Glomerular visceral epithelial cell (primary cell): ENCODE measurements around the gene ITM2C.

Source experiments
- DNase-seq: peaks from one replicate; pipeline ENCODE4 v3.0.0-alpha.2; 2016; ENCODE audit errors: extremely low spot score

ITM2C gene

DNA sequence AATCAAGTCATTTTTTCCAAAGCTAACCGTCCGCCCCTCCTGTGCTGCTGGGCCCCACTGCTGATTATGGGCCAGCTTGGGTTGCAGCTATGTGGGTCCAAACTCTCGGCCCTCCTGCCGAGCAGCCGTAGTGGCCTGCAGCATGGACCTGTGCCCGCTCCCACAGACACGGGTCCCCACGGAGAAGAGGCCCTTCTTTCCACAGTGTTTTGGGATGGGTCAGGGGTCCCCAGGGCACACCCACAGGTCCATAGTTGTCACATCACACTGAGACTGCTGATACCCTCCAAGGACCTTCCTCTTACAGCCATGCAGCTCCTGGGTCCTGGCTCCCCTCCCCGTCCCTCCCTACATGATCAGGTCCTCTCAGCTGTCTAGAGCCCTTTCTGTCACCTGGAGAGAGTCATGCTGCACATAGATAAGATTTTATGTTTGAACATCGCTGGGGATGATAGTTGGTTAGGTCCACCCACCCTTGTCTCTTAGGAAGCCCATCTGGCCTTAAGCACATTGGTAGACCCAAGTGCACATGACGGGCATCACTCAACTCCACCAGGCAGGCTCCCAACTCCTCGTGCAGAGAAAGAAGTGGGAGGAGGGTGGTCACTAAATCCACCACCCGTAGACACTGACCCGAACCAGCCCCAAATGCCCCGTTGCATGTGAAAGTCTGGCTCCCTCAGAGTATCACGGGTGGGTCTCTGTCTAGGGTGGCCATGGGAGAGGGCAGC, 42.8 kb downstream of the ITM2C start:
- DNase-seq = no peak

DNA sequence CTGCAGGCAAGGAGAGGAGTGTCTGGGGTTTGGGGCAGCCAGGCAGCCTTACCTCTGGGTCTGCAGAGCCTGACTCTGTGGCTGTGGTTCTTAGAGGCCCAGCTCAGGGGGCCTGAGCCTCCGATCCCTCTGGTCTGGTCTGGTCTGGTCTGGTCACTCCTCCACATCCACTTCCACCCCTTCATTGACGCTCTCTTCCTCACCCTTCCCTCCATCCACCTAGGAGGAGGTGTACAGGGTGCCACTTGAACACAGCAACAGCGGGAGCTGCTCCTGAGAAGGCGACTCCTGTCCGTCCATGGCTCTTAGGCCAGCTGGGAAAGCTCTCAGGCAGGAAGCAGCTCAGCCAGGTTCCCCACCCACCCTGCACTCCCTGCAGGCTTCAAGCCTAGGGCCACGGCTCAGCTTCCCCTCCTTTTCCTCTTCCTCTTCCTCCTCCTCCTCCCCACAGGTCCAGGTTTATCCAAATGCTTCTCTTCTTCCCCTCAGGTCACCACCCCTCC, 43.4 kb downstream of the ITM2C start:
- DNase-seq = no peak

DNA sequence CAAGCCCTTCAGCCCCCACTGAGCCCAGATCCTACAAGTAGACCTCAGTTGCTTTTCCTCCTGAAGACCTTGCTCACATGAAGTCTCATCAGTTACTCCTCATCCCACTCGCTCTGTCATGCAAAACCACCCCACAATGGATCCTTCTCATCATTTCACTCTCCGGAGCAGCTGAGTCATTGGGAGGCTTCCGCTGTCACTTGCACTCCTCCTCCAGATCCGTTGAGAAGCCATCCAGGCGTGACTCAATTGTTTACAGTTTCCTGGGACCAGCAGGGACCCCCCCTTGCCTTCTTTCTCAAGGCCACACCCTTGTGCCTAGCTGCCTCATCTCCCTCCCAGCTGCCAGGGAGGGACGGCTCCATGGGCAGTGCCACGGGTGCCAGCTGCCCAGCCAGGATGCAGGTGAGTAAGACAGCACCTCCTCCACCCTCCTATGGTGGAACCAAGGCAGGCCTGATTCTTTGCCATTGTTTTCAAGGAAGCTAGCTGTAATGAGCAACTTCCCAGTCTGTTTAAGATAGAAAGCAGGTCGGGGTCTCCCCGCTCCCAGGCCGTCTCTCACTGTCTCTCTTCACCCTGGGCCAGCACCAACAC, 44.0 kb downstream of the ITM2C start:
- DNase-seq = peak; percentile 93

GRCh38 chr2:230909841-230910545, 45.3 kb downstream of the ITM2C start:
- DNase-seq = no peak

DNA sequence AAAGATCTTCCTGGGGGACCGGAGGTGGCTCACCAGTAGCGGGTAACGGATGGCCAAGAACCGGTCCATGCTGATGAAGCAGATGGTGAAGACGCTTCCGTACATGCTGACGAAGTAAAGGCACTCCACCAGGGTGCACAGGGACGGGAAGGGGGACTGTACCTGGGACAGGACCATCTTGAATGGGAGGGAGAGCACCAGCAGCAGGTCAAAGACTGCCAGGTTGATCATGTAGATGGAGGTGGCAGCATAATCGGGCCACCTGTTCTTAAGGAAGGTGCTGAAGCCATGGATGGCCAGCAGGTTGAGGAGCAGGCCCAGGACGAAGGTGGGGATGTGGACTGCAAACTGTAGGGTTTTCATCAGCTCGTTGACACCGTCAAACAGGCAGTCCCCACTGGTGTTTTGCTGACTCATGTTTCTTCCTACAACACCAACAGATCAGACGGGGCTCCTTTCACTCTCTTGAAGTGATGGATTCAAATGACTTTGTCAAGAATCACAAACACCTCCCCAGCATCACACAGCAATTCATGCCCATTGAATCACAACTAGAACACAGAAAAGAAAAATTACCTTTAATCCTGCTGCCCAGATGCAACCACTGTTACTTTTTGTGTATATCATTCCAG, 45.9 kb downstream of the ITM2C start:
- no peak for DNase-seq

GRCh38 chr2:230912046-230912445, 47.3 kb downstream of the ITM2C start:
- no peak for DNase-seq

DNA sequence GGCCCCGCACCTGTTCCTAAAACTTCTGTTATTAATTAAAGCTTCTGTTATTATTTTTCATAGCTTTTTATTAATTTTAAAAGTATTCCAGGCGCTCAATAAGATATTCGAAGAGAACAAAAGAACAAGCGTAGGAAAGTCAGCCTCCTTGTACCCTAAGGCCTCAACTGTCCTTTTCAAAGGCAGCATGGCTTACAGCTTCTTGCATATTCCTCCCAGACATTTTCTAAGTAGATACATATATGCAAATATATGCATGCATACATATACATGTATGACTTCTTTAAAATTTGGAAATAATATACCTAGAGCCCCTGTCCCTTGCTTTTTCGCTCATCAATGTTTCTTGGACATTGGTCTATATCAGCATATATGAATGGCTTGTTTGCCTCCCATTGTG, 48.0 kb downstream of the ITM2C start:
- DNase-seq = no peak

DNA sequence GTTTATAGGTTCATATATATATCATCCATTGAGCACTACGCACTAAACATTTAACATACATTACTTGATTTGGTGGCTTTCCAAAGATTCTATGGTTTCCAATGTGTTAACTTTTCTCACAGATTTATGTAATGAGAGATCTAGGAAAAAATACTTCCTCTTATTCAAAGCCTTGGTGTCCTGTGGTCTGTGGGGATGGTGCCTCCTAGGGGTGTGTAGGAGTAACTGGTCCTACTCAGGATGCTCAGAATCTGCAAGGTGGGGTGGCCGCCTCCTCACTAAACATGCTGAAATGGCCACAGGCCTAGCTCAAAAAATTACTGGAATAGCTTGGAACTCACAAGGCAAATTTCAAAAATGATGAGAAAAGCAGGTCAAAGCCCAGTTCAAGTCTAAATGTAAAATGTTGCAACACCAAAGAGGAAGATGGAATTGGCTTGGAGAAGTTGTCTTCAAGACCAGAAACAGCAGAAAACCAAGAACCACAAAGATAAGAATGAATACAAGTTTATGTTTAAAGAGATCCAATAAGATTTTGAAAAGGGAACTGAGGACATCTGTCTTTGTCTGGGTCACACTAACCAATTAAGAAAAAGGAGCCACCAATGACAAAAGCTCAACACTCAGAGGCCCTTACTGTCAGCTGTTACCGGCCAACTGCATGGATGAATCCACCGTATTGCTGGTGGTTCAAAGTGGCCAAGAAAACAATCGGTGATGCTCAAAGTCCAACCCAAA, 48.8 kb downstream of the ITM2C start:
- DNase-seq = no peak

GRCh38 chr2:230914886-230915285, 50.1 kb downstream of the ITM2C start:
- DNase-seq = no peak

DNA sequence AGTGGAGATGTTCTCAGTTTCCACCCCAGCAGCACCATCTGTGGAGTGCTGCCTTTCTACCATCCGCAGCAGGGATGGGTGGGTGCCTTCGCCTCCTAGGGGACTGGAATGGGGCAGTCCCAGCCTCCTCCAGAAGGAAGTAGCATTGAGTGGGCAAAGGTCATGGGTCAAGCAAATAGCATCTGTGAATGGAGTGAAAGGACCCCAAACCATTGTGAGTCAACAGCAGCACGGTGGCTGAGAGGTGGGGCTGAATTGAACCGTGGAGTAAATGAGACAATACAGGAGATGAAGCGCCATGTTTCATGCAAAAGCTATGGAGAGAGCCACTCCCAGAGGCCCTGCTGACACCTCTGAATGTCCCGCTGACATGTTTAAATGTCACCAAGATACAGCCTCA, 50.6 kb downstream of the ITM2C start:
- DNase-seq = no peak

- DNase-seq = no peak
Measured at GRCh38 chr2:230916218-230916617, 51.5 kb downstream of the ITM2C start.

DNA sequence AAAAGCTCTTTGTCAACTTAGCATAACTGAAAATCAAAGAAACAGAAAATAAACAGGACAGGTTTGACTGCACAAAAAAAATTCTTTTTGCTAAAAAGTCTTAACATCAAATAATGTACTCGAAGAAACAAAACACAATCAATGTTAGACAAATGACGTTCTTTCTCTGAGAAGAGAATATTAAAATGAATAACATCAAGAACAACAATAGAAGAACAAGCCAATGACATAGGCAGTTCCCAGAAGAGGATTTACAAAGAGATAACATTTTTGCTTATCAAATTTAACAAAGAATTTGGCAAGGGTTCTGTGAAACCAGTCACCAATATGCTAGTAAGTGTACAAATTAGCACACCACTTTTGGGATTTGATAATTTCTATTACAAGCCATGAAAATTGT, 54.5 kb downstream of the ITM2C start:
- no peak for DNase-seq

GRCh38 chr2:230919681-230920080, 54.9 kb downstream of the ITM2C start:
- no peak for DNase-seq

- no peak for DNase-seq
Measured at GRCh38 chr2:230920167-230920566, 55.4 kb downstream of the ITM2C start.

DNA sequence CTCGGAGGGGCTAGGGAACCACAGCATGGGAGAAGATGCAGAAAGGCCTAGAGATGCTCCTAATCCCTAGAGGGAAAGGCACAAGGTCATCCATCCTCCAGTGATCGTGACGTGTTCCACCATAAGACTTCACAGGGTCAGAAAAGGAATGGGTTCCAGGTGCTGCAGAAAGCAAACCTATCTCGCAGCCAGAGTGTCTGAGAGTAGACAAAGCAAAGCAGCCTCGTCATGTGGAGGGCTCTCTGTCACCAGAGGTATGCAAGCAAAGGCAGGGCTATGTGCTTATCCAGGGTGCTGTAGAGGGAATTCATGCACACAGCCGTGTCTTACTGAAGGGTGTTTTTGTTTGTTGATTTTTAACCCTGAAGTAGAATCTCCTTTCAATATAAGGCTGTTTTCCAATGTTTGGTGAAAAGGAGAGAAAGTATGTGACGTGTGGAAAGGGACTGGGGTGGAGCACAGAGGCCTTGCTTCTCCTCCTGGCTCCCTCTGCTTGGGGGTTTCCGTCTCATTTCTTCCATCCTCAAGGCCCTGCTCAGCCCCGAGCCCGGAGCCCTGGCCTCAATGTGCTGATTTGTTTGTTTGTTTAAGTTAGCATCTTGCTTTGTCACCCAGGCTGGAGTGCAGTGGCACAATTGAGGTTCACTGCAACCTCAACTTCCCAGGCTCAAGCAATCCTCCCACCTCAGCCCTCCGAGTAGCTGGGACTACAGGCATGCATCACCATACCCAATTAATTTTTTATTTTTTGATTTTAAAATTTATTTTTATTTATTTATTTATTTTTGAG, 57.3 kb downstream of the ITM2C start:
- DNase-seq = no peak

DNA sequence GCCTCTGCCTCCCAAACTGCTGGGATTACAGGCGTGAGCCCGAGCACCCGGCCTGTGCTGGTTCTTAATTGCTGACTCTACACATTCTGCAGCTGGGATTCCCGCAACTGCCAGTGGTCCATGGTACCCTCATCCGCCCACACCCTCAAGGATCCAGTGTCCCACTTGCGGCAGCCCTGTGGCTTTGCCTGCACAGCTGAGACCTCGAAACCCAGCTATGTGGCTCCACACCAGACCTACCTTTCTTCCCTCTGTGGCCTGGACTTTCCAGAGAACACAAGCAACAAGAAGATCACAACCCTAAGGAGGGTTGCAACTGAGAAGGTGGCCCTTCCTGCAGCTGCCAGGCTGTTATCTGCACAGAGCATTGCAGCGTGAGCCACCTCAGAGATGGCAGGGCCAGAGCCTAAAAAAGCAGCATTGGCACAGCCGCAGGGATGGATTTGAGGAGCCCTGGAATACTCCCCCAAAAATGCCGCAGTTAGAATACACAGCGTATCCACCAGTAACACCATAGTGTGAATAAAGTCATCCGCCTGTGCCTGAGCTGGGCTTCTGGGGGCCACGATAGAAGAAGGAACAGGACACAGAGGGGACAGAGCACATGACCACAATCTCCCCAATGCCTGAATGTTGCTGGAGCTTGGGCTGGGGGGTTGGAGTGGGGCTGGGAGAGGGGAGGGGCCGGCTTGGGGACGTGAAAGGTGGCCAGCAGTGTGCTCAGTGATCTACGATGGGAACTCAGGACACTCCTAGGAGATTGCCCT, 58.4 kb downstream of the ITM2C start:
- DNase-seq = no peak

- no peak for DNase-seq
Measured at GRCh38 chr2:230924092-230924469, 59.3 kb downstream of the ITM2C start.

DNA sequence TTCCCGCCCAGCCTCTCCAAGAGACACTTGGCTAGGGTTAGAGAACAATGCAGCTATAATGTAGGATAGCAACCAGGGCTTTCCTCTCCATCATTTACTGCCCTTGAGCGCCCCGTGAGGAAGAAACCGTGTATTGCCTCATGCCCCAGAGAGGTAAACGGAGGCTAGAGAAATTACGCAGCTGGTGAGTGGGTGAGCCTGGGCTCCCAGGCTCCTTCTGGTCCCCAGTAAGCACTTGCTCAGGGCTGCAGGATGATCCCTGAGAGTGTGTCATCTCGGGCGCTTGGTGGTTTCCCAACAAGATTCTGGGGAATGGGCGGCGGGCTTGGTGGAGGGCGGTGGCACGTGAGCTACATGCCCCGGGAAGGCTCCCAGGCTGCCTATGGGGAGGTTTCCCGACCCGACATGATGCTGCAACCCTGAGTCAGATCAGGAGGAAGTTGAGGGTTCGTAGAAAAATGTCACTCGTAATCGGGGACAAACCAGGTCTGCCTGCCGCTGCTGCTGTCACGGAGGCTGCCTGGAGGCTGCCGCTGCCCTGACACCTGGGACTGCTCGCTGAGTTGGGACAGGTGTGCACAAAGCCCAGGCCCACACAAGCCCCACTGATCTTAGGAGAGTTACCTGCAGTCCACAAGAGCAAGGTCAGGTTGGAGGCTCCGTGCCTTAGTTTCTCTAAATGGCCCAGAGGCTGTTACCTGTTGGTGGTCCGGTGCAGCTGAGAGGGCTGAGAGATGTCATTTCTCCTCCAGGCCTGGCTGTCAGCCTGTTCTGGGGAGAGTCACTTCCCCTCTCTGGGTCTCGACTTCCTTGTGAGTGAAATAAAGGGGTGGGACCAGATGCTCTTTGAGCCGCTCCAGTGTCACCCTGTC, 60.0 kb downstream of the ITM2C start, which contains the start of gene GPR55:
GPR55 (minus strand) TSS at position 773 of the 872 bp plus-strand sequence. CDS start 14,280 bp downstream, outside the sequence.
- DNase-seq = no peak

GRCh38 chr2:230925443-230925878, 60.7 kb downstream of the ITM2C start:
- no peak for DNase-seq
